Gastroesophageal sphincter (tissue), 4 donors: ENCODE measurements around the gene IGSF8. TPM values are rescaled to one million over a fixed set of nuclear protein-coding genes. Genes with fewer than 3 reads are reported as not detected.

Source experiments
- ATAC-seq: fragments of 150-250 bp; one replicate; pipeline ENCODE4 v1.9.1; 2016; ENCODE audit warnings: mild to moderate bottlenecking, moderate library complexity
- H3K27ac ChIP-seq, 4 donors: fragments of 200-600 bp; sonication (generic) in 3 of 4; 1 replicate in 3 of 4; 2 replicates in 1 of 4; pipeline ENCODE4 v1.5.1; 2016 to 2019
- H3K27me3 ChIP-seq: fragments of 200-600 bp; sonication (generic); one replicate; pipeline ENCODE4 v1.5.1; 2019
- H3K36me3 ChIP-seq, 2 donors: fragments of 200-600 bp; sonication (generic); one replicate each; pipeline ENCODE4 v1.5.1; 2019; ENCODE audit warnings: control low read depth in 1 of 2
- H3K4me1 ChIP-seq, 3 donors: fragments of 200-600 bp; sonication (generic); 1 replicate in 2 of 3; 2 replicates in 1 of 3; pipeline ENCODE4 v1.5.1; 2016 to 2019; ENCODE audit warnings: control low read depth in 2 of 3
- H3K4me3 ChIP-seq, 2 donors: fragments of 200-600 bp; sonication (generic); one replicate each; pipeline ENCODE4 v1.5.1; 2019; ENCODE audit warnings: mild to moderate bottlenecking in 1 of 2, moderate library complexity in 1 of 2
- H3K9me3 ChIP-seq, 3 donors: fragments of 200-600 bp; sonication (generic); one replicate each; pipeline ENCODE4 v1.5.1; 2017 to 2019; ENCODE audit warnings: control low read depth in 2 of 3
- CTCF ChIP-seq, 4 experiments: fragments of 200-600 bp in 2 of 4; fragments of 450-650 bp in 2 of 4; sonication (generic) in 1 of 4; IDR thresholded peaks; one replicate each; pipeline ENCODE4 v1.5.1; 2017 to 2019; ENCODE audit warnings: antibody characterized with exemption in 4 of 4, mild to moderate bottlenecking in 2 of 4, moderate library complexity in 2 of 4
- EP300 ChIP-seq: sonication (generic); formaldehyde crosslinking; IDR thresholded peaks from one replicate; pipeline ENCODE4 v1.6.1; 2017; ENCODE audit warnings: antibody characterized with exemption, mild to moderate bottlenecking
- POLR2A ChIP-seq, 2 donors: fragments of 450-650 bp; IDR thresholded peaks; one replicate each; pipeline ENCODE4 v1.6.1; 2017; ENCODE audit warnings: antibody characterized with exemption in 2 of 2, mild to moderate bottlenecking in 2 of 2, moderate library complexity in 1 of 2
- POLR2AphosphoS5 ChIP-seq: sonication (generic); formaldehyde crosslinking; IDR thresholded peaks from one replicate; pipeline ENCODE4 v1.6.1; 2017; ENCODE audit warnings: antibody characterized with exemption
- WGBS, 2 donors: methylation state at CpG; one replicate each; pipeline ENCODE4 v1.1.5; 2018; ENCODE audit warnings: low coverage in 1 of 2; 5-methylcytosine and 5-hydroxymethylcytosine counted together
- total RNA-seq, 4 donors: library from RNA; depleted of rRNA; stranded (reverse); fragments of >200 nt; gene quantifications; one replicate each; pipeline ENCODE4 v1.1.0, GENCODE V29; 2016

IGSF8 gene
- total RNA-seq, 4 donors from 2014 or later, result 17.1 to 23.0 (median 19.4) TPM

- ATAC-seq, result no peak
Measured at GRCh38 chr1:160143695-160144094, 45.3 kb upstream of the IGSF8 start.

GRCh38 chr1:160139840-160140239, 41.4 kb upstream of the IGSF8 start:
- Histone ChIP-seq H3K27me3 (no peaks in the 10 kb centered on the region), H3K4me1 (peaks cover 0 to 29% (median 0%) of the 10 kb centered on the region in 3 donors), H3K36me3 (peaks cover 0 to 80% of the 10 kb centered on the region in 2 donors), H3K27ac (peak overlapping the region in 1 of 4 donors; percentile 88), H3K4me3 (no peak overlapping the region), H3K9me3 (no peaks in the 10 kb centered on the region)
- TF ChIP-seq CTCF (IDR thresholded peaks at IDR 0.05) (no peak), EP300 (no peak), POLR2A (IDR thresholded peaks at IDR 0.05) (no peak), POLR2AphosphoS5 (no peak)
- no peak for ATAC-seq
- WGBS, 2 donors, result 80 to 96% methylated on average over 1 to 8 of the region's 8 CpGs

More at GRCh38 chr1:160143695-160144094, 45.3 kb upstream of the IGSF8 start:
- H3K4me3 ChIP-seq, result no peak overlapping the region
- H3K27me3 ChIP-seq, result no peaks in the 10 kb centered on the region
- H3K27ac ChIP-seq, result no peak overlapping the region
- H3K36me3 ChIP-seq, result peaks cover 0 to 44% of the 10 kb centered on the region in 2 donors
- 25% methylated on average over 1 of the region's 1 CpG; no CpG with 5 or more reads in 1 of the 2 donors for WGBS, 2 donors
- H3K9me3 ChIP-seq, result no peaks in the 10 kb centered on the region
- H3K4me1 ChIP-seq, result no peaks in the 10 kb centered on the region
- TF ChIP-seq CTCF (IDR thresholded peaks at IDR 0.05) (no peak), POLR2A (IDR thresholded peaks at IDR 0.05) (no peak), EP300 (no peak), POLR2AphosphoS5 (no peak)

GRCh38 chr1:160137216-160137862, 38.9 kb upstream of the IGSF8 start:
- 65 to 94% methylated on average over 5 to 6 of the region's 8 CpGs for WGBS, 2 donors
- Histone ChIP-seq H3K4me1 (peaks cover 0 to 39% (median 2%) of the 10 kb centered on the region in 3 donors), H3K9me3 (no peaks in the 10 kb centered on the region), H3K4me3 (no peak overlapping the region), H3K36me3 (peaks cover 0 to 93% of the 10 kb centered on the region in 2 donors), H3K27me3 (no peaks in the 10 kb centered on the region), H3K27ac (peak overlapping the region; percentile 62 to 88 (median 84))
- peak; percentile 48 for ATAC-seq
- no peak for TF ChIP-seq POLR2AphosphoS5
- no peak for TF ChIP-seq EP300
- TF ChIP-seq POLR2A (IDR thresholded peaks at IDR 0.05), result no peak

- Histone ChIP-seq H3K4me1 (peaks cover 0 to 42% (median 3%) of the 10 kb centered on the region in 3 donors), H3K27ac (peak overlapping the region; percentile 62 to 88 (median 84)), H3K36me3 (peaks cover 0 to 89% of the 10 kb centered on the region in 2 donors), H3K27me3 (no peaks in the 10 kb centered on the region), H3K4me3 (no peak overlapping the region), H3K9me3 (no peaks in the 10 kb centered on the region)
- WGBS, 2 donors, result 91% methylated on average over 4 of the region's 5 CpGs; no CpG with 5 or more reads in 1 of the 2 donors
- TF ChIP-seq POLR2AphosphoS5 (no peak), EP300 (no peak), CTCF (IDR thresholded peaks at IDR 0.05) (no peak), POLR2A (IDR thresholded peaks at IDR 0.05) (no peak)
- no peak for ATAC-seq
Measured at GRCh38 chr1:160136926-160137200, 38.4 kb upstream of the IGSF8 start.

GRCh38 chr1:160136121-160136925, 37.9 kb upstream of the IGSF8 start:
- H3K4me3 ChIP-seq, result no peak overlapping the region
- TF ChIP-seq POLR2A (IDR thresholded peaks at IDR 0.05) (no peak), CTCF (IDR thresholded peaks at IDR 0.05) (no peak), EP300 (no peak)
- no peaks in the 10 kb centered on the region for H3K27me3 ChIP-seq
- H3K9me3 ChIP-seq, result no peaks in the 10 kb centered on the region
- H3K4me1 ChIP-seq, result peaks cover under 1 to 47% (median 3%) of the 10 kb centered on the region in 3 donors
- peak overlapping the region; percentile 62 to 88 (median 84) for H3K27ac ChIP-seq
- WGBS, 2 donors, result 82 to 93% methylated on average over 8 to 12 of the region's 22 CpGs
- ATAC-seq, result no peak
- H3K36me3 ChIP-seq, result peaks cover 0 to 85% of the 10 kb centered on the region in 2 donors
